ENCODE results near the gene SLC12A6.

Gene SLC12A6

DNA sequence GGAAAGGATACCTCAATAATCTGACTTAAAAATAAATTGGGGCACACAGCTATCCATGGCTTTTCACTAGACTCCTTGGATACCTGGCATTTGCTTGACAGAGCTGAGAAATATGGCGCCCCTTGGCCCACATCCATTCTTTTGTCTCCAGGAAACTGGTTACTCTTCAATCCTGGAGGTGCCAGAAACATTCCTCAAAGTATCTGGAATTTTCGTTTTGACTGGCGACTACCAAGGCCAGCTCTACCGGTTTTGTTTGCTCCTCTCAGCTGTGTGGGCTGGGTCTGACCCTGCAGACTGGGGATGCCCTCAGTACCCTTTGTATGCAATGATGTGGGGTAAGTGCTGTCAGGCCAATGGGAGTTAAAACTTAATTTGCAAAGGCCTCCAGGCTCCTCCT lies 154.6 kb downstream of the SLC12A6 start:
- no peak overlapping the region for H3K27ac ChIP-seq
- TF ChIP-seq CTCF (conservative IDR thresholded peaks at IDR 0.05) (no peak), ZFX (IDR thresholded peaks at IDR 0.05) (no peak)

All from C4-2B (cell line).